RKO (cell line): Measurements from ENCODE around the gene BID.
A peak's percentile ranks its signal among the peaks of the same experiment; 100 is the strongest.
"Not testable (repeated sequence)": the region's sequence is repeated elsewhere in the genome, so short reads cannot be mapped to it uniquely, and the experiment has no call there.

Experiments used
- DNase-seq: peaks from one replicate; pipeline ENCODE4 v3.0.0-alpha.2; 2016; ENCODE audit warnings: low spot score

Gene BID

GRCh38 chr22:17769716-17770082 is 4.6 kb downstream of the BID start:
- DNase-seq: no peak

- DNase-seq: no peak
Observed at GRCh38 chr22:17769013-17769715, 5.1 kb downstream of the BID start.

DNA sequence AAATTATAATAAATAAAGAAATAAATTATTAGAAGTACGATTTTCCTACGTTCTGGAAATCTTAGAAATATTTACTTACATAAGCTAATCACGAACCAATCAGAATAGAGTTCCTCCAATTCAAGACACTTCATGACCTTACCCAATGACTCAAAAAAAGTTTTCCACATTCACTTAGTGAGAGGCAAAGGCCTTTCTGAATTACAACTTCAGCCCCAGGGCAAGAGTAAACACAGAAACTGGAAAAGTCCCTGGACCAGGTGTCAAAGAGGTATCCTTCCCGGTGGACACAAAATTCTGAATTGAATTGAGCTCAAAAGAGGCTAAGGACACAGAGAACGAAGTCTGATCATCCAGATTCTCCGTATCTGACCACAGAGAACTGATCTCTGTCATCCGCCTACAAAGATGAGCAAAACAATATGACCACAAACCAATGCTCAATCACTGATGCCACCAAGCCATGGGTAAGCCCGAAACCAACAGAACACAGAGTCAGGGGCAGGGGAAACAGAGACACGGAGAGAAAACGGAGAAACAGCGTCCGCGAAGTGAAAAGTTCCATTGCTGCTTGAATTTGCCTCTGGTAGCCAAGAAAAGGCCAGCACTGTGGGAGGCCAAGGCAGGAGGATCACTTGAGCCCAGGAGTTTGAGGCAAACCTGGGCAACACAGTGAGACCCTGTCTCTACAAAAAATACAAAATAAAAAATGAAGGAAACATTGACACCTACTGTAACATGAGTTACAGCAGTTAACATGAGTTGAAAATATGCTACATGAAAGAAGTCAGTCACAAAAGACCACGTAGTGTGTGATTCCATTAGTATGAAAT is 6.8 kb downstream of the BID start:
- no peak for DNase-seq

GRCh38 chr22:17764852-17765251 is 9.4 kb downstream of the BID start:
- not testable (repeated sequence) for DNase-seq

DNA sequence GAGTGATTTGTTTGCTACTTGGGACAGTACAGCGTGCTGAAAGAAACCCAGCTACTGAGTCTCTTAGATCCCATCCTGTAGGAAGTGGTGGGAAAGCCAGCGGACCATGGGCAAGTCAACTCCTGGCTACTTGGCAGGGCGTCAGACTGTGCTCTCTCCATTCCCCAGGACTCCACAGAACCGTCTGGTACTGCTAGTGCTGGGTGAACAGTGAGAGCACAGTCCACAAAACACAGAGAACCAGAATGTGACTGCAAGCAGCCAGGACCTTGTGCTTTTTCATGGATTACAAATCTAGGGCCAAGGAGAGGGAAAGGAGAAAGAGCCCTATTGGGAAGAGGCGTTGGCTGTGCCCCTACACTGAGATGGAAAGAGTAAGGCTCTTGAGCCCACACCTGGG is 10.2 kb downstream of the BID start:
- DNase-seq: no peak

GRCh38 chr22:17763442-17763841 is 10.8 kb downstream of the BID start:
- not testable (repeated sequence) for DNase-seq

- no peak for DNase-seq
Observed at GRCh38 chr22:17761138-17761488, 13.2 kb downstream of the BID start.

- no peak for DNase-seq
Observed at GRCh38 chr22:17754233-17754925, 19.9 kb downstream of the BID start.

- DNase-seq: no peak
Observed at GRCh38 chr22:17753401-17753989, 20.8 kb downstream of the BID start.

DNA sequence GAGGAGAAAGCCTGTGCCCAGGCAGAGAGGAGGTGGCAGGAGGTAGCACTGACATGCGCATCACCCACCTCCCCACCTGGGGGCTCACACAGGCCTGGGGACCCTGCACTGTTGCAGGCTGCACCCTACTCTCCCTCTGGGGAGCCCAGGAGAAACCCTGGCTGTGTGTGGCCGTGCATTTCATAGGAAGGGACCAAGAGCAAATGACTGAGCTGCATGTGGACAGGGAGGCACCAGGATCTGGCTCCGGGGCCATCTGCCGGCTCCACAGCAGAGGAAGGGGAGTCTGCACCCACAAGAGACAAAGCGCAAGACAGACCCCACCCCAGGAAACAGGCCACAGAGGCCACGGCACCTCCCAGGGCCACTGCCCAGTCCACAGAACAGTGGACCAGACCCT is 22.7 kb downstream of the BID start:
- no peak for DNase-seq

GRCh38 chr22:17749605-17750395 is 24.5 kb downstream of the BID start:
- no peak for DNase-seq

DNA sequence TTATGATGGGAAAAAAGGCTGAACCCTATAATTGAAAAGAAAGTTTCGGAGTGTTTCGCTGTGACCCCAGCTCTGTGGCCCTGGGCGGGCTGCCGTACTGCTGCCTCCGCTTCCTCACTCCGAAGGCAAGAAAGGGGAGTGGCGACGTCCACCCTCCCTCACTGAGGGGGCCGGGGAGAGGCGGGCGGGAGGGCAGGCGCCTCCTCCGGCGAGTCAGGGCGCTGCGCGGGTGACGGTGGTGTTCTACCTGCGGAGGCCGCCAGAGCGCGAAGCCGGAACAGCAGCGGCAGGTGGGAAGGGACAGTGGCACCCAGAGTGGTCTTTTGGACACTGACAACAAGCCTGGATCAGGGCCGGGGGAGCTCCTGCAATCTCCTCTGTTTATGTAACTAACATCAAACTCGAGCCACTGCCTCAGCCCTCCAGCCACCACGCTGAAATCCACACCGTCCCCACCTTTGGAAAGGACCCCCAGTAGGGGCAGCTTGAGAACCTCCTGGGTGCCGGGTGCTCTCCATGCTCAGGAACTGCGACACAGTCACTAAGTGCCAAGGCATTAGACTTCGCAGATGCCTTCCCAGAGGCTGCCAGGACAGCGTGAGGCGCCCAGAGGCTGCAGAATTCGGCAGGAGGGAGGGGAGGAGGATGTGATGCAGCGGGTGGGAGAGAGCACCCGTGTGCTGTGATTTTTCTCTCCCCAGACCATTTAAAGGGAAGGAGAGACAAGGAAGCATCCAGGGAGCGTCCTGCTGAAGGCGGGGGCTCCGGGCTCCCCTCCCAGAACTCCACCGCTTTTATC is 25.5 kb downstream of the BID start:
- no peak for DNase-seq

DNA sequence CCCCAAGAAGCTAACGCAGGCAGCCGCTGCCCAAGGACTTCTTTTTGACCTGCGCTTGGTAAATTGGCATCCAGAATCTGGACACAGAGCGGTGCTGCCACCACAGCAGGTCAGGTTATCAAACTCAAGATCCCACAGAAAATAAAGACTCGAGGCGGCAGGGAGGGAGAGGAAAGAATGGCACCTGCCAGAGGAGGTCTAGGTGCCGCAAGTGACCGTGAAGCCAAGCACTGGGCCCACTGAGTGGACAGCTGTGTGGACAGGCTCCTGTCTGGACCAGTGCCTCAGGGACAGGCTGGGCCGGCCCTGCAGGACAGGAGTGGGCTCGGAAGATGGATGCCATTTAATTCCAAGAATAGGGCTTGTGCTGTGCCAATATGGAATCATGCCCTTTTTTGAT is 27.4 kb downstream of the BID start:
- DNase-seq: no peak

GRCh38 chr22:17744430-17744829 is 29.8 kb downstream of the BID start:
- no peak for DNase-seq

DNA sequence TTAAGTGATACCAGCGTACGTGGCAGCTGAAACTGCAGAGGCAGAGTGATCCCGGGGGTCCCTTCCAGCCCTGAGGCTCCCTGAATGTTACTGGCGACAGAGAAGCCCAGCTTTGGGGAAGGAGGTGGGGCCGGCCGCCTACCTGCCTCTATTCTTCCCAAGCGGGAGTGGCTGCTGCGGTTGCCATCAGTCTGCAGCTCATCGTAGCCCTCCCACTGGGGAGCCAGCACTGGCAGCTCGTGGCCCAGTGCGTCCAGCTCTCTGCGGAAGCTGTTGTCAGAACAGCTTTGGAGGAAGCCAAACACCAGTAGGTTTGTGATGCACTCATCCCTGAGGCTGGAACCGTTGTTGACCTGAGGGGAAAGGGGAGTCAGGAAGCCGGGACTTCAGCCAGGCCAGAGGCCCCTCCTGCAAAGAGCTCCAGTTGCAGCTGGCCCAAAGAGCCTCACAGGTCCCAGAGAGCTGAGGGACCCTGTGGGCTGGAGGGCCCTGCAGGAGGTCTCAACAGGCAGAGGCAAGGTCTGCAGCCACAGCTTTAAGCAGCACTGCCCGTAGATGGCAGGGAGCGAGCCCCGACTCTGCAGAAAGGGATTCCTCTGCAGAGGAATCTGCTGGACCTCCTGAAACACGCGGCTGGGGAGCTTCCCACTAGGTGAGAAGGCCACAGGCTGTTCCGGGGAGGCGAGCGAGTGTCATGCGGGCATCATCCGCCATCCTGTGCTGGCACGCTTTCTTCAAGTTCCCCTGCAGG is 30.4 kb downstream of the BID start:
- no peak for DNase-seq

GRCh38 chr22:17742527-17742902 is 31.8 kb downstream of the BID start:
- DNase-seq: peak; percentile 40

- DNase-seq: no peak
Observed at GRCh38 chr22:17741866-17742526, 32.3 kb downstream of the BID start.

GRCh38 chr22:17739196-17739975 is 34.9 kb downstream of the BID start:
- no peak for DNase-seq
